ENCODE data around the gene MAEA.

DNA sequence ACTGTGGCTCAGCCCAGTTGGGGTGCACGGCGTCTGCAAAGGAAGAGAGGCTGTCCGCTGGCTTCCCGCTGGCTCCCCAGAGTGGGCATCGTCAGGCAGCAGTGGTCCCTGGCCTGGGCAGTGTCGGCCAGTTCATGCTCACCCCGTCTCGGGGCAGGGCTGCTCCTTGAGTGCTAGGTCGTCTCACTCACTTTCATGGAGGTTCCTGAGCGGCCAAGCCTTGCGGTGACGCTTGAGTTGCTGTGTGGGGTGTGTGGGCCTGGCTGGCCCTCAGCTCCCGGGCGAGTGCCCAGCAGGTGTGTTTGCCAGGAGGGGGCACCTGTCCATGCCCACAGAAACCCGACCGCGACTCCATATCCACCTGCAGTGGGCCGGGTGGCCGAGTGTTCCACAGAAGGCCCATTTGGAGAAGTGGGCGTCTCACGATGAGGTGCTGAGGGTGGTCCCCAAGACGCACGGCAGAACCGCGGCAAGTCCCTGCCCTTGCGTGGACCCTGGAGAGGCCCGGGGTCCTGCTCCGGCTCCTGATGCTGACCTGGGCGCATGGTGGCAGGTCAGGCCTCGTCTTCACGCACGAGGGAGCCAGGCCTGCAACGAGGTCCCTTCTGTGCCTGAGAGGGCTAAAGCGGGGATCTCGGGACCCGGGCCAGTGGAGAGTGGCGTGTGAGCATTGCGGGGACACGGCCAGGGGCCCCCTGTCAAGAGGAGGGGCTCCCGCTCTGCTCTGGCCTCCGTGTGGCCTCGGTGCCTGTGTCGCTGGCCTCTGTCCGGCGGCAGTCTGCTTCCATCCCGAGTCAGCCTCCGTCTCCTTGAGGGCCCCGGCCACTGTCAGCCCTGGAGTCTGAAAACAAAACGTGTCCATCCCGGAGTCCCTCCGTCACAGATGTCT is 38.8 kb downstream of the MAEA start:
- TF ChIP-seq YY1 (IDR thresholded peaks at IDR 0.05; ENCODE audit: borderline replicate concordance in 1 of 3, control insufficient read depth in 1 of 3, extremely low read depth in 1 of 3, insufficient read depth in 3 of 3, insufficient read length in 1 of 3, insufficient replicate concordance in 2 of 3, low read depth in 1 of 3, low read length in 2 of 3): no peak
- no peak for TF ChIP-seq HMG20A (CRISPR knock-in tag; conservative IDR thresholded peaks at IDR 0.05)
- no peak for TF ChIP-seq SUPT5H (IDR thresholded peaks at IDR 0.05)
- TF ChIP-seq POLR2A (conservative IDR thresholded peaks at IDR 0.05): no peak
- TF ChIP-seq, protein P1, sequence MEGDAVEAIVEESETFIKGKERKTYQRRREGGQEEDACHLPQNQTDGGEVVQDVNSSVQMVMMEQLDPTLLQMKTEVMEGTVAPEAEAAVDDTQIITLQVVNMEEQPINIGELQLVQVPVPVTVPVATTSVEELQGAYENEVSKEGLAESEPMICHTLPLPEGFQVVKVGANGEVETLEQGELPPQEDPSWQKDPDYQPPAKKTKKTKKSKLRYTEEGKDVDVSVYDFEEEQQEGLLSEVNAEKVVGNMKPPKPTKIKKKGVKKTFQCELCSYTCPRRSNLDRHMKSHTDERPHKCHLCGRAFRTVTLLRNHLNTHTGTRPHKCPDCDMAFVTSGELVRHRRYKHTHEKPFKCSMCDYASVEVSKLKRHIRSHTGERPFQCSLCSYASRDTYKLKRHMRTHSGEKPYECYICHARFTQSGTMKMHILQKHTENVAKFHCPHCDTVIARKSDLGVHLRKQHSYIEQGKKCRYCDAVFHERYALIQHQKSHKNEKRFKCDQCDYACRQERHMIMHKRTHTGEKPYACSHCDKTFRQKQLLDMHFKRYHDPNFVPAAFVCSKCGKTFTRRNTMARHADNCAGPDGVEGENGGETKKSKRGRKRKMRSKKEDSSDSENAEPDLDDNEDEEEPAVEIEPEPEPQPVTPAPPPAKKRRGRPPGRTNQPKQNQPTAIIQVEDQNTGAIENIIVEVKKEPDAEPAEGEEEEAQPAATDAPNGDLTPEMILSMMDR (IDR thresholded peaks at IDR 0.05 in 2 of 3, conservative IDR thresholded peaks at IDR 0.05 in 1 of 3; ENCODE audit: insufficient read depth in 2 of 3, low read depth in 1 of 3, low read length in 3 of 3): no peak
- TF ChIP-seq ZNF217 (CRISPR knock-in tag; IDR thresholded peaks at IDR 0.05): no peak
- no peak for TF ChIP-seq EP300 (IDR thresholded peaks at IDR 0.05; ENCODE audit: low read length)
- no peak for TF ChIP-seq ETV1 (tag; conservative IDR thresholded peaks at IDR 0.05; ENCODE audit: low read depth)
- TF ChIP-seq, protein P2, sequence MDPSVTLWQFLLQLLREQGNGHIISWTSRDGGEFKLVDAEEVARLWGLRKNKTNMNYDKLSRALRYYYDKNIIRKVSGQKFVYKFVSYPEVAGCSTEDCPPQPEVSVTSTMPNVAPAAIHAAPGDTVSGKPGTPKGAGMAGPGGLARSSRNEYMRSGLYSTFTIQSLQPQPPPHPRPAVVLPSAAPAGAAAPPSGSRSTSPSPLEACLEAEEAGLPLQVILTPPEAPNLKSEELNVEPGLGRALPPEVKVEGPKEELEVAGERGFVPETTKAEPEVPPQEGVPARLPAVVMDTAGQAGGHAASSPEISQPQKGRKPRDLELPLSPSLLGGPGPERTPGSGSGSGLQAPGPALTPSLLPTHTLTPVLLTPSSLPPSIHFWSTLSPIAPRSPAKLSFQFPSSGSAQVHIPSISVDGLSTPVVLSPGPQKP (CRISPR knock-in tag; IDR thresholded peaks at IDR 0.05): no peak
- TF ChIP-seq HNRNPL (IDR thresholded peaks at IDR 0.05; ENCODE audit: low read depth, low read length): no peak
- no peak for TF ChIP-seq NR1H2 (CRISPR knock-in tag; IDR thresholded peaks at IDR 0.05)
- TF ChIP-seq, protein P3, sequence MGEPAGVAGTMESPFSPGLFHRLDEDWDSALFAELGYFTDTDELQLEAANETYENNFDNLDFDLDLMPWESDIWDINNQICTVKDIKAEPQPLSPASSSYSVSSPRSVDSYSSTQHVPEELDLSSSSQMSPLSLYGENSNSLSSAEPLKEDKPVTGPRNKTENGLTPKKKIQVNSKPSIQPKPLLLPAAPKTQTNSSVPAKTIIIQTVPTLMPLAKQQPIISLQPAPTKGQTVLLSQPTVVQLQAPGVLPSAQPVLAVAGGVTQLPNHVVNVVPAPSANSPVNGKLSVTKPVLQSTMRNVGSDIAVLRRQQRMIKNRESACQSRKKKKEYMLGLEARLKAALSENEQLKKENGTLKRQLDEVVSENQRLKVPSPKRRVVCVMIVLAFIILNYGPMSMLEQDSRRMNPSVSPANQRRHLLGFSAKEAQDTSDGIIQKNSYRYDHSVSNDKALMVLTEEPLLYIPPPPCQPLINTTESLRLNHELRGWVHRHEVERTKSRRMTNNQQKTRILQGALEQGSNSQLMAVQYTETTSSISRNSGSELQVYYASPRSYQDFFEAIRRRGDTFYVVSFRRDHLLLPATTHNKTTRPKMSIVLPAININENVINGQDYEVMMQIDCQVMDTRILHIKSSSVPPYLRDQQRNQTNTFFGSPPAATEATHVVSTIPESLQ (CRISPR knock-in tag; IDR thresholded peaks at IDR 0.05): no peak
